HG02642 (cell line): ENCODE measurements around the gene SPATA31C1.
"Not testable (repeated sequence)": the region's sequence is repeated elsewhere in the genome, so short reads cannot be mapped to it uniquely, and the experiment has no call there.

Experiments
- ATAC-seq: cut with Tn5 transposase; IDR thresholded peaks from one replicate; pipeline ENCODE4 v1.9.1; 2021; ENCODE audit warnings: mild to moderate bottlenecking; ENCODE audit not compliant: unreplicated experiment, poor library complexity

SPATA31C1 gene

DNA sequence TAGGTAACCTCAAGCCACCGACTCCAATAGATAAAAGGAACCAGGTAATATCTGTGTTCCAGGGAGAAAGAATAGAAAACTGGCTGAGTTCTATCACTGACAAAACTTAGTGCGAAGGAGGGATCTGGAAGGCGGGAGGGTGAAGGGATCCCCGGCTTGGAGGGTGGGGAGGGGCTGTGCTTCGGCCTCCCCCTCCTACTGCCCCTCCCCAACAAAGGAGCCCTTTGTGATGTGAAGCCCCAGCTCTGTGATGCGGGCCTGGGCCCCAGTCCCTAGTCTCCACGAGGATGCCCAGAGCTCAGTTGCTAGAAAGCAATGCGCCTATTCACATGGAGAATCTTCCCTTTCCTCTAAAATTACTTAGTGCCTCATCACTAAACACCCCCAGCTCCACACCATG lies at the start of gene SPATA31C1:
Gene SPATA31C1 (plus strand): TSS at position 301 of the 400 bp plus-strand sequence.
- not testable (repeated sequence) for ATAC-seq

DNA sequence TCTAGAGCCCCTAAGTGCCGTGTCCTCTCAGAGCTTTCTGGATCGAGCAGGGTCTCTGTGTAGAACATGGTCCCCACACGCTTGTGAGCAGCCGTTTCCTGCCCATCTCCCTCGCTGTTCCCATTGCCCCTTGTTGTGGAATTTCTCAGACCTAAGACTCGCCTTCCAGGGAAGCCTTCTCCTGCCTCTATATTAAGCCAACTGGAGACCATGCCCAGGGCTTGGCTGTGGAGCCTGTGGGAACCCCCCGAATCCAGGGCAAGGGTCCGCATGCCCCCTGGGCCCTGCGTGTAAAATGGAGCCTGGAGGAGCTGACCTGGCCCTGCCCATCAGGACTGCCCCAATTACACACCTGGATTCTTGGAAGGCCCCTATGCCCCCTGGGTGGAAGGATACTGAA lies 49.6 kb upstream of the SPATA31C1 start:
- ATAC-seq, result no peak

DNA sequence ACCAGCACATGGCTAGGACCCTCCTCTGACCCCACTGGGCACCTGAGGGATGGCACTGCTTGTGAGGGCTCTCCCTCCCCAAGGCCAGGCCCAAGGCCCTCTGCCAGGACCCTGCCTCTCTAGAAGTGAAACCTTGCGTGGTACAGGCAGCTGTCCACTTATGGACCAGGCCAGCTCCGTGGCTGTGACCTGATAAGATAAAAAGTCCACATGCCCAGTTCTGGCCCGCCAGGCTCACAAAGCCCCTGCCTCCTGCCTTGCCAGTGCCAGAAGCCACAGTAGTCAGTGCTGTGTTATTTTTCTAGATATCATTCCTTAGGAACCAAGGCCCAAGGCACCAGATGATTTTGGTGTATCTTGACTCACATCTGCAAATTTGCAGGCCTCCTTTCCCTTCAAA lies 49.1 kb upstream of the SPATA31C1 start:
- no peak for ATAC-seq

GRCh38 chr9:87869082-87869481 lies 48.7 kb upstream of the SPATA31C1 start:
- no peak for ATAC-seq

DNA sequence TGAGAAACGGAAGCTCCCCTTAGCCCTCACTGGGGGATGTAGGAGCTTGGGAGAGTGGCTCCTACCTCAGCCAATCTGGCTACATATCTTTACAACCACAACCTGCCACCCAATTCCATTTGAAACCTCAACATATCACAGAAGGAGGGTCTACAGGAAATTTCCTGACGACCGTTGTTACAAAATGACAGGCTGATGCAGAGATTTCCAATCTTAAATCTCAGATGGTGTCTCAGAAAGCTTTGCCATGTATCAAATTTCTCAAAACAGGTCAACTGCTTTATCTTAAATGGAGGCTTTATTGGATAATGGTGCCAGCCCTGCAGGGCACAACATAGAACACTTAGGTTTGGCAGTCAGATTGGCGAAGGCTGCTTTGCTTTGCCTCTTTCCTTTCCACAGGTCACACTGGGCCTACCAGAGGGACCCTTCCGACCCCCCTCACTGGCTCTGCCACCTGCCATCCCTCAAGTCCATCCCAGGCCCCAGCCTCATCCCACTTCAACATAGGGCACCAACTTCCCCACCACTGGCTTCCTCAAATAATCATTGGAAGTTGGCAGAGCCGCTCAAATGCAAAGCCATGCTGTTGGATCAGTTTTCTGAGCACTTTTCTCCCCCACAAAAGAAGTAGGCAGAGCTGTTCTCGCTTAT lies 46.2 kb upstream of the SPATA31C1 start:
- ATAC-seq, result no peak

DNA sequence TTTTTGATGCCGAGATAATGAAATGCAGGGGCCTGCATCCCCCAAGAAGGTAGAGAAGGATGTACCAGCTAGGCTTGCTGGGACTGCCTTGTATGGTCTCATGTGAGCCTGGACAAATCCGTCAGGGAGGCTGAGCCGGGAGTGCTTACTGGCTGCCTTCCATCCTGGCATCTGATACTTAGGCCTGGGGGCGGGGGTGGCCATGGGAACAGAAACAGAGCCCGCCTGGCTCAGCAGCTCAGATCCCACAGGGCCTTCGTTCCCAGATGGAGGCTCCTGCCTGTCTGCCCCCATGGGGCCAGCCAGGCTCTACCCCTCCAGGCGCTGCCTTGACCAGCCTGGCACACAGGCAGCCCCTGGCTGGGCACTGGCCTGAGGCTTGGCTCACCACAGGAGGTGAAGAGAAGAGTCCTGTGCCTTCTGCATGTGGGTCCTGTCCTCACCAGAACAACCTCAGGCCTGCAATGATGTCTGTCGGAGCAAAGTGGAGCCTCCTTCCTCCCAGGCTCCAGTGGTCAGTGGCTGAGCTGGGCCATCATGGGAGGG lies 45.6 kb upstream of the SPATA31C1 start:
- ATAC-seq, result no peak

GRCh38 chr9:87873607-87874303 lies 44.0 kb upstream of the SPATA31C1 start:
- no peak for ATAC-seq

- no peak for ATAC-seq
Measured at GRCh38 chr9:87874304-87874623, 43.5 kb upstream of the SPATA31C1 start.

DNA sequence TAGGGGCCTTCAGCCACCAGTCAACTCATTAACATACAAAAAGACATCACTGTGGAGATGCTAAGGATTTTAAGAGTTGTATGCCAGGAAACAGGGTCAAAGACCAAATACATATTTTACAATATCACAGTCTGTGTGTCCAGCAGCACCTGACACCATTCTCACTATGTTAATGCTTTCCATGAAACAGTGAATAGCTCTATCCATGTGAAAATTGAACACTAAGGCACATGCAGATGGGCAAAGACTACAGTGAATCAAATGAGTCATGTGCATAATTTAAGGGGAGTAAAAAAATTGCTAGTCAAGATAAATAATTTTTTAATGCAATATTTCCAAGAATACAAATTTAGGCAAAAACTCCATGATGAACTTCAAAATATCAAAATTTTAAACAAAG lies 42.7 kb upstream of the SPATA31C1 start:
- no peak for ATAC-seq

GRCh38 chr9:87875831-87876545 lies 41.8 kb upstream of the SPATA31C1 start:
- no peak for ATAC-seq

DNA sequence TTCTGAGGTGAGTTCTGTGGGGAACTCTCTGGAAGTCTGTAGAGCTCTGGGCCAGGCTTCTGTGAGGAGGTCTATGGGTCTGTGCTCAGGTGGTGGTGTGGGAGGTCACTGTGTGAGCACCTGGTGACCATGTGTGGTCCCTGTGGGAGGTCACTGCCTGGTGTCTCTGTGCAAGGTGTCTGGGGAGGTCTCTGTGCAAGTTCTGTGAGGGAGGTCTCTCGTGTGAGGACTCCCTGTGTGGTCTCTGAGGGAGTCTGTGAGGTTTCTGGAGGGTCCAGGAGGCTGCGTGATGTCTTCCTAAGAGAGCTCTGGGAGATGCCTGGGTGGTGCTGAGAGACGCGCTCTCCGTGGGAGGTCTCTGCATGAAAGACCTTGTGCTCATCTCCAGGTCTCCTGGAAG lies 41.1 kb upstream of the SPATA31C1 start:
- no peak for ATAC-seq

DNA sequence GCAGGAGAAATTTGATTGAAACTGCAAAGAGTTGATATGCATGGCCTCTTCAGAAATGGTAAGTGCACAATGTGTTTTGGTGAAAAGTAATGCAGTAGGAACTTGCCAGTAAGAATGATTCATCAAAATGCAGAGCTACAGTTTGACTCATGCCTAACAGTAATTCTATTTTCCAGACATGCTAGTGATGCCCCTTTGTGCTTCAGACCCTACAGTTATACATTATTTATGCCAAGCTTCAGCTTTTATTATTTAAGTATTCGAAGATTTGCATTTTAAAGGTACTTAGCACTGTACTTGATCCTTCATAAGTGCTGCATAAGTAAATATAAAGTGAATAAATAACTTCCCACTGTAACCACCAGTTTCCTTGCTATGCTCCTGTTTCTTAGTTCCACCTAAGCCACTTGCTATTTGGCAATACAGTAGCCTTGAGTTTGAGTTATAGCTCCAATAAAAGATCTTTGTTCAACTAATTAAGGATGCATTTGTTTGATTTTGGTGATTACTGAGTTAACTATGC lies 38.7 kb upstream of the SPATA31C1 start:
- no peak for ATAC-seq

DNA sequence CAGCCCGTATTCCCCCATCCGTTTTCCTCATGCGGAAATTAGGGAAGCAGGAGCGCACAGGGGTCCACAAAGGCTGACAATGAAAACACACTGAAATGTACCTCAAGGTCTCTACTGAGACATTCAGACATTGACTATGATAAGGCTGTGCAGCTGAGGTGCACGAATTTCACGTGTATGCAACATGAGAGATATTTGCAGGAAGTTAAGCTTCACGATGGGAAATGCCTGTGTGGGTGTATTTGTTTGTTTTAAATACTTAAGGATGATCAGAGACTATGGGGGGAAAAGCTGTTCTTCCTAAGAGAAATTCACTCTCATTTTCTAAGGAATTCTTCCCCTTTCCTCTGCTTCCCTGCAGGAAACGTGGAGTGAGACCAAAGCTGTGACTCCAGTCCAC lies 37.6 kb upstream of the SPATA31C1 start:
- ATAC-seq, result no peak

- ATAC-seq, result no peak
Measured at GRCh38 chr9:87880683-87881082, 37.1 kb upstream of the SPATA31C1 start.

GRCh38 chr9:87882627-87883026 lies 35.1 kb upstream of the SPATA31C1 start, which contains the start of gene SPATA31E1:
Gene SPATA31E1 (plus strand): TSS chr9:87882877. CDS start chr9:87882892, 15 bp downstream.
- ATAC-seq, result no peak

DNA sequence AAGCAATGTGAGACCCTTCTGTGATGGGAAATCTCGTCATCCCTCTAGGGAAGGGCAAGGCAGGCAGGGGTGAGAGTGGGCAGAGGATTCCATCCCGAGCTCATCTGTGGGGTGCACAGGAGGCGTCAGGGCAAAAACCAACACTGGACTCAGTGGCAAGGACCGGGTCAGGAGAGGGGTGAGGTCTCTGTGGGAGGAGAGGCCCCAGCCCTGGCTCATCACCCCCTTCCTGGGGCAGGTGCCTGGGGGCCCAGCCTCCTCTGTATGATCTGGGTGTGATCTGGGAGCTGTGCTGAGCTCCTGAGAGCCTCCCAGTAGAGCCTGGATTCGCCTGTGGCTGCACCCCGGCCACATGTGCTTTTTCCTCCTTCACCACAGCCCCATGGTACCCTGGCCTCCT lies 34.5 kb upstream of the SPATA31C1 start:
- ATAC-seq, result no peak

- ATAC-seq, result no peak
Measured at GRCh38 chr9:87883990-87884389, 33.8 kb upstream of the SPATA31C1 start.

GRCh38 chr9:87884578-87885459 lies 32.9 kb upstream of the SPATA31C1 start:
- ATAC-seq, result no peak

- ATAC-seq, result no peak
Measured at GRCh38 chr9:87885484-87886189, 32.1 kb upstream of the SPATA31C1 start.
